ENCODE data around the gene MTHFD1.

DNA sequence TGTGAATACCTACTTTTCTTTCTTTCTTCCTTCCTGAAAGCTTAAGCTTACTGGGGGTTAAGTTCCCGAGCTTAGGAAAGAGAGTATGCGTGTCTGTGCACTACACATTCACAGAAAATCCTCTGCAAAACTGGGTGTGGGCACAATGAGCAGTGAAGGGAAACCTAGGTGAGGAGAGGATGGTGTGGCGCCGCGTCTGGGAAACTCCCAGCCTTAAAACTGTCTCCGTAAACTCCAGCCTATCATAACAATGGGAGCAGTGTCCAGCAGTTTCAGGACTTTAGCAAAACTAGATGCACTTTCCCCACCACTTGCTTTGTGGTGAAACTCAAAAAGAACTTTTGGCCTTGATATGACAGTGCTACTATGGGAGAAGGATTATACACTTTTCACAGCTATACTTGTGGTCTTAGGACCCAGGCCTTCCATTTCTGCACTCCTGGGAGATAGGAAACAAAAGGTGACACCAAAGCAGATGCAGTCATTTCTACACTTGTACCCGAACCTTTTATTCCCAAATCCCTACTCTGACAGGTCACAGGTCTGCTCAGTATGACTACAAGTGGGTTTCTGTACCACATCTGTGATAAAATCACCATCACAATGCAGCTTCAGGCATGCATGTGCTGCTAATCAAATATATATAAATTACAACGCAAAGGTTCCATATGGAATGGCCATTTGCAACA is 87.6 kb downstream of the MTHFD1 start:
- TF ChIP-seq POLR2A (IDR thresholded peaks at IDR 0.05) (no peak), CTCF (IDR thresholded peaks at IDR 0.05) (no peak), POLR2AphosphoS5 (IDR thresholded peaks at IDR 0.05) (no peak)

Measured in suprapubic skin (tissue), 4 donors.